HG03565 (cell line): Measurements from ENCODE around the gene FBXW11.
"Not testable (repeated sequence)": the region's sequence is repeated elsewhere in the genome, so short reads cannot be mapped to it uniquely, and the experiment has no call there.

Experiments
- ATAC-seq: cut with Tn5 transposase; IDR thresholded peaks from one replicate; pipeline ENCODE4 v1.9.1; 2021; ENCODE audit warnings: mild to moderate bottlenecking, moderate library complexity; ENCODE audit not compliant: unreplicated experiment

The FBXW11 gene

DNA sequence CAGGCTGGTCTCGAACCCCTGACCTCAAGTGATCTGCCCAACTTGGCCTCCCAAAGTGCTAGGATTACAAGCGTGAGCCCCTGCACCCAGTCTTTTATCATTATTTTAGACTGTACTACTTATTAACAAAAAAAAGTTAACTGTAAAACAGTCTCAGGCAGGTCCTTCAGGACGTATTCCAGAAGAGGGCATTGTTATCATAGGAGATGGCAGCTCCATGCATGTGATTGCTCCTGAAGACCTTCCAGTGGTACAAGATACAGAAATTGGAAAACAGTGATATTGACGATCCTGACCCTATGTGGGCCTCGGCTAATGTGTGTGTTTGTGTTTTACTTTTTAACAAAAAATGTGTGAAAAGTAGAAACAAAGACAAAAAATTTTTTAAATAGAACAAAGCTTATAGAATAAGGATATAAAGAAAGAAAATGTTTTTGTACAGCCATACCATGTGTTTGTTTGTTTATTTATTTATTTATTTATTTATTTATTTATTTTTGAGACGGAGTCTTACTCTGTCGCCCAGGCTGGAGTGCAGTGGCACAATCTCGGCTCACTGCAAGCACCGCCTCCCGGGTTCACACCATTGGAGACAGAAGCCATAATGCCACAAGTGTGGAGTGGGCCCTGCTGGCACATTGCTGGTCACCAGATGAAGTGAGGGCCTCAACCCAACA, 13.8 kb upstream of the FBXW11 start:
- not testable (repeated sequence) for ATAC-seq

- no peak for ATAC-seq
Observed at GRCh38 chr5:172015346-172015745, 8.9 kb upstream of the FBXW11 start.

GRCh38 chr5:172010278-172010677, 3.8 kb upstream of the FBXW11 start:
- ATAC-seq: no peak

GRCh38 chr5:172009536-172010270, 3.3 kb upstream of the FBXW11 start:
- ATAC-seq: no peak

GRCh38 chr5:172008689-172009141, 2.3 kb upstream of the FBXW11 start:
- no peak for ATAC-seq

DNA sequence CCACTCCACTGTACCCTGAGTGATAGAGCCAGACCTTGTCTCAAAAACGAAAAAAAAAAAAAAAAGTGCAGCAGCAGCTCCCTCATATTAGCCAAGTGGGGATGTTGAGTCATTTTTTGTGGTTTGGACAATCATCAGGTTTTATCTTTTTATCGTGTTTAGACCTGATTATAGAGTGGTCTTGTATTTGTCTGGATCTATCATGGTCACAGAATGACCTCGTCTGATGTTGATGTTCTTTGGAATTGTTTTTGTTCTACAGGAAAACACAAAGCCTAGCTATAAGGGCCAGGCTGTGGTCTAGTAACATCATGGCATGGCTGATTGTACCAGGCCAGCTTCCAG, 1.6 kb upstream of the FBXW11 start:
- ATAC-seq: no peak

DNA sequence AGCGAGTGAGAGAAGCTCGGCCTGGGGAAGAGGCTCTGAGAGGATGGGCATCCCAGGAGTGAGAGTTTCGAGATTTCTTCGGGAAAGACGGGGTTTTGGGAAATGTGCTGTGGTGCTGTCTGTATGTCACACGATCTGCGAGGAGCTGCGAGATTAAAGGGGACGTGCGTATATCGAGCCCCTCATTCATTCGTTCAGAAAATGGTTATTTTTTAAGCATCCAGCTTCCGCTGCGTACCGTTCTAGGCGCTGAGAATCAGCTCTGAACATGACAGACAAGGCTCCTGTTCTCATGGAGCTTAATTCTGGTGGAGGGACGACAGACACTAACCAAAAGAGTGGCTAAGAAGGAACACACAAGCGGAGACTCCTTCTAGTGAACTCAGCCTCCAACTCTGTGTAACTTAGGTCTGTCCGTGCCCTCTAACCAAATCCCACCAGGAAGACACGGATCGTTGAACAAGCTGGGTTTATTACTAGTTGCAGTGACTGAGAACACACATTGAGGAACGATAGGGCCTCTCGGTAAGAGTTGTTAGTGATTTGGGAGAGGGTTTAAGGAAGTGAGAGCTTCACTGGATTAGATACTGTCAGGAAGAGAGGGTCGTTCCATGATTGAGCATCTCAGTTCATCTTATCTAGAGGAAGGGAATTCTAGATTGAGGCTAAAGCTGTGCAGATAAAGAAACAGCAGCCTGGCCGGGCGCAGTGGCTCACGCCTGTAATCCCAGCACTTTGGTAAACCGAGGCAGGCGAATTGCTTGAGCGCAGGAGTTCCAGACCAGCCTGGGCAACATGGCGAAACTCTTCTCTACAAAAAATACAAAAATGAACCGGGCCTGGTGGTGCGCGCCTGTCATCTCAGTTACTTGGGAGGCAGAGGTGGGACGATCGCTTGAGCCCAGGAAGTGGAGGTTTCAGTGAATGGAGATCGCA, 1.0 kb upstream of the FBXW11 start:
- no peak for ATAC-seq

DNA sequence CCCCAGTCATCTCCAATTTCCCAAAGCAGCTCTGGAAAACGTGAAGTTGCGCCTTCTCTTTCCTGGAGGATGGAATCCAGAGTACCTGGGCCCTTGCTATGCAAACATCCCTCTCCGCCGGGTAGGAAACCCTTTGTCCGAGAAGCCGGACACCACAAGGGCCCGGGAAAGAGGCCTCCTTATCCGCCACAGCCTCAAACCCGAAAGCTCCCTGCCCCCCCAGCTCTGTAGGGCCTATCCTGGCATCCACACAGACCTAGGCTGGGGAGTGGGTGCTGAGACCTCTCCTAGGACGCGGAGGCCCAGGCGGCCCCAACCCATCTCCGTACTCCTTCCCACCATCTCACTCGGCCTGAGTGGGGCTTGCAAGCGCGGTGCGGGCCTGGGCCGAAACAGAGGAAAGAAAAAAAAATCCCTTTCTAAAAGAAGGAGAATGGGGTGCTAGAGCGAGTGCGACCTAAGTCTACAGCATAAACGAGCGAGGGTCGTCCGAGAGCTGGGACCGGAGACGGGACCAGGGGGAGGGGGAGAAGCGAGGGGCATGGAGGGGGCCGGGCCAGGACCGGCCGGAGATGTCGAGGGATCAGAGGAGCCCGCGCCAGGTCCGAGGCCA, 624 bp downstream of the FBXW11 start:
- ATAC-seq: no peak

DNA sequence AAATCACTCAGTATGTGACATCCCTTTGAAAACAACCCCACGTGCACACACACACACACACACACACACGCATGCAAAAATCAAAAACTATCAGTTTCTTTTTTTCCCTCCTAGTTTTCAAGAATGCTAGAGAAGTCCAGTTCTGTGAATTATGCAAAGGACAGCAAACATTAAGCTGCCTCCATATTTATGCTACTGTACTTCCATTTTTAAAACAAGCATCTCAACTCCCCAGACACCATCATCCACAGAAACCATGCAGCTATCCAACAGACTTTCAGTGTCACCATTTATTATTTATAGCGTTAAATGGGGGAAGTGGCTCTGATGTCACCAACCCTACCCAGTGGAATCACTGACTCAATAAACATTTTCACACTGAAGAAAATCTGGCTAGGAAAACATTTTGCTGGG, 1.6 kb downstream of the FBXW11 start:
- ATAC-seq: no peak

GRCh38 chr5:172003746-172004145, 2.7 kb downstream of the FBXW11 start:
- ATAC-seq: no peak

DNA sequence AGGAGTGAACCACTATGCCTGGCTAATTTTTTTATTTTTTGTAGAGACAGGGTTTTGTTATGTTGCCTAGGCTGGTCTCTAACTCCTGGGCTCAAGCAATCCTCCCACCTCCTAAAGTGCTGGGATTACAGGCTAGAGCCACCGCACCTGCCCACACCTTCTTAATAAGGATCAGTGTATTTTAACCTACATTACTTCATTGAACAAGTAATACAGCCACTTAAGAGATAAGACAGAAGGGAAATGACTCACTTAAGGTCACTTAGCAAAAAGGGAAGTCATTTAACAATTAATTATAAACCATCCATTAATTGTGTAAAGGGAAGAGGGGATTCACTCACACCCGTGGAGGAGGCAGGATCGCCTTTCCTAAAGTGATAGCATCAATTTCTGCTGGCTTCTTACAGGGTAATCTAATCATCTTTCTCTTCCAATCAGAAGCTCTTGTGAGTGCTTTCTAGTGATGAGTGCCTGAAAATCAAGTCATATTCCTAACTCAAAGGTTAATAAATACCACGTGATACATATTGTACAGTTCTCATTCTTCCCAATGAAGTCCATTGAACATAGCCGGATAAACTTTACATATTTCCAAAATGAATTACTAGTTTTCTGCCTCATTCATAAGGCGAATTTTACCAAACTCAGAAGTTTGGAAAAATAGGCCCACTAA, 3.5 kb downstream of the FBXW11 start:
- no peak for ATAC-seq

DNA sequence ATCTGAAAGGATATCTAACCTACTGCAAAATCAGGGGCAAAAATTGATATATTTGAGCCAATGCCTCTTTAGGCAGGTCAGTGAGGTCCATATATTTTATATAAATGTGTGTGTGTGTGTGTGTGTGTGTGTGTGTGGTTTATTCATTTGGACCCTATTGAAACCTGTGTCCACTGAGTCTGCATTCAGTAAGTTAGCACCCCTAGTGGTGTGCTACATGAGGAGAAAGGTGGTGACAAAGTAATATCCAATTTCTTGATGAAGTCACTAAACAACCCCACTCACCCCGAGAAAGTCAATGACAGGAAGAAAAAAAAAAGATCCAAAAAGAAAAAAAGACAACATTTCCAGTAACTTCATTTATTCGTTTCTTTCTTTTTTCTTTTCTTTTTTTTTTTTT, 4.1 kb downstream of the FBXW11 start:
- no peak for ATAC-seq

DNA sequence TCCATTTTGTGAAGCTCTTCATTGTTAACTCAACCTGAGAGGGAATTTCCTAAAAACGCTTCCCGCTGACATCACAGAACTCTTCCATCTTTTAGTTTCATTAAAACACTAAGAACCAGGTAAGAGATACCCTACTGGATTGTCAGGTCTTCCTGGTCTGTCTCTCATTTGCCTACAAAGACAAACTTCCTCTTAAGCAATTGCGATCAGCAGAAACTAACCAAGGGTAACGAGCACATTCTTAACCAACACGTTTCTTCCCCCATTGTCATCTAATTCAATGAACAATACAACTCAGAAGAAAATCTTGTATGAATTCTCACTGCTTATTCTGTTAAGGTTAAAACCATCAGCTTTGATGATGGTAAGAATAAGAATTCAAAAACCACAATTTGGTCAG, 6.6 kb downstream of the FBXW11 start:
- peak; percentile 50 for ATAC-seq

- ATAC-seq: no peak
Observed at GRCh38 chr5:171999100-171999499, 7.3 kb downstream of the FBXW11 start.

DNA sequence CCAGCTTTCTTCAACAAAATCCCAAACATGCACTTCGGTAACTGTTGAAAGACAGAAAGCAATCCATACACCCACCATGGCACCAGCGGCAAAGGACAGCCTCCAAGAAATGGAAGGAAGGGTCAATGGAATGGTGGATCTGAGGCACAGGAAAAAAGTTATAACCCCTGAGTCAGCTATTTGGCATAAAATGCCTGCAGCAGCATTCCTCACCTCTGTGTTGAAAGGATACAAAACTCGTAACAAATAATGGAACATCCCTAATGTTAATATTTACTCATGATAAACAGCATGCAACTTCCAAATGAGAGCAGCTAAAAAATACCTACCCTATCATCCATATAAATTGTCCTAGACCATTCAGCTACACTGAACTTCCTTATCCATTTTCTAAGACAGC, 9.4 kb downstream of the FBXW11 start:
- no peak for ATAC-seq

GRCh38 chr5:171992813-171993212, 13.6 kb downstream of the FBXW11 start:
- ATAC-seq: no peak

- ATAC-seq: no peak
Observed at GRCh38 chr5:171992305-171992704, 14.1 kb downstream of the FBXW11 start.

GRCh38 chr5:171990713-171991015, 15.8 kb downstream of the FBXW11 start:
- no peak for ATAC-seq

DNA sequence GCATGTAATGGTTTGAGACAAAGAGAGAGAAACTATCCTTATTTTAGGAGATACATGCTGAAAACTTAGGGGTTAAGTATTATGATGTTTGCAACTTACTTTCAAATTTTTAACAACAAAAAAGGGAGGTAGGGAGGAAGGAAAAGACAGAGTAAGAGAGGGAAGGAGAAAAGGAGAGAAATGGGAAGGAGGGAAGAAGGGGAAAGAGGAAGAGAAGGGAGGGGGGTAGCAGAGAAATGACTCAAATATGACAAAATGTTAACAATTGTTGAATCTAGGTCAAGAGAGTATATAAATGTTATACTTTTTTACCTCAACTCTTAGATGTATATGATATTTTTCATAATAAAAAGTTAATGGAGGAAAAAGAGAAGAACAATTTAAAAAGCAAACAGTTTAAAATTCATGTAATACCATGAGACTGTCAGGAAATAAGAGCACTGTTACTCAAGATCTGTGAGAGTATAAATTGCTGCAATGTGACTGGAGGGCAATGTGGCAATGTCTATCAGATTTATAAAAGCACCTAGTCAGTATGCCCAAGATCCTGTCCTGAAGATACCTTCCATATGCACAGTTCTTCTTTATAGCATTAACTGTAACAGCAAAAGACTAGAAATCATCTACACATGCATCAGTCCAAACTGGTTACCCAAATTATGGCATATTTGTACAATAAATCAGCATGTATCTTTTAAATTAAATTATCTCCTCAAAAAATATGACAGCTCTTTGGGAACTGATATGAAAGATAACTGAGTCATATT, 16.3 kb downstream of the FBXW11 start:
- no peak for ATAC-seq

- ATAC-seq: peak; percentile 69
Observed at GRCh38 chr5:171989276-171989675, 17.2 kb downstream of the FBXW11 start.
